BE2C (cell line): ENCODE results near the gene DIAPH3.

Experiments
- DNase-seq: peaks from one replicate; pipeline ENCODE4 v3.0.0-alpha.2; 2020
- H3K27me3 ChIP-seq: fragments of 250-450 bp; sonication (Bioruptor Pico); 2 replicates; pipeline ENCODE4 v1.5.1; 2020; ENCODE audit warnings: mild to moderate bottlenecking
- H3K36me3 ChIP-seq: fragments of 250-450 bp; sonication (Bioruptor Pico); 2 replicates; pipeline ENCODE4 v1.5.1; 2020; ENCODE audit warnings: mild to moderate bottlenecking
- H3K4me1 ChIP-seq: fragments of 250-450 bp; sonication (Bioruptor Pico); 2 replicates; pipeline ENCODE4 v1.5.1; 2020
- H3K4me3 ChIP-seq: 2 replicates; pipeline ENCODE4 v1.5.1; 2011; ENCODE audit warnings: low read depth, low read length
- H3K9me3 ChIP-seq: fragments of 250-450 bp; sonication (Bioruptor Pico); 2 replicates; pipeline ENCODE4 v1.5.1; 2020
- CTCF ChIP-seq: IDR thresholded peaks from 2 replicates; pipeline ENCODE4 v1.5.1; 2012; ENCODE audit warnings: mild to moderate bottlenecking, low read depth, low read length

Gene DIAPH3

GRCh38 chr13:59877933-59878332 lies 285.8 kb downstream of the DIAPH3 start:
- Histone ChIP-seq H3K27me3 (no peaks in the 10 kb centered on the region), H3K4me3 (no peak overlapping the region), H3K4me1 (no peaks in the 10 kb centered on the region; the same call in 1 of the 2 replicates), H3K36me3 (no peaks in the 10 kb centered on the region; the same call in 1 of the 2 replicates), H3K9me3 (no peaks in the 10 kb centered on the region)
- no peak for TF ChIP-seq CTCF
- DNase-seq, result no peak

- H3K9me3 ChIP-seq, result no peaks in the 10 kb centered on the region
- no peaks in the 10 kb centered on the region; the same call in 1 of the 2 replicates for H3K4me1 ChIP-seq
- H3K4me3 ChIP-seq, result no peak overlapping the region
- H3K36me3 ChIP-seq, result no peaks in the 10 kb centered on the region; the same call in 1 of the 2 replicates
- H3K27me3 ChIP-seq, result no peaks in the 10 kb centered on the region
- no peak for DNase-seq
- no peak for TF ChIP-seq CTCF
Observed at GRCh38 chr13:59874973-59875372, 288.8 kb downstream of the DIAPH3 start.

- no peaks in the 10 kb centered on the region; the same call in 1 of the 2 replicates for H3K4me1 ChIP-seq
- no peaks in the 10 kb centered on the region for H3K27me3 ChIP-seq
- TF ChIP-seq CTCF, result no peak
- no peak for DNase-seq
- H3K36me3 ChIP-seq, result no peaks in the 10 kb centered on the region; the same call in 1 of the 2 replicates
- no peak overlapping the region for H3K4me3 ChIP-seq
- H3K9me3 ChIP-seq, result no peaks in the 10 kb centered on the region
Observed at GRCh38 chr13:59873856-59874255, 289.9 kb downstream of the DIAPH3 start.

GRCh38 chr13:59873309-59873708 lies 290.4 kb downstream of the DIAPH3 start:
- DNase-seq, result no peak
- H3K36me3 ChIP-seq, result no peaks in the 10 kb centered on the region; the same call in 1 of the 2 replicates
- H3K27me3 ChIP-seq, result no peaks in the 10 kb centered on the region
- no peak for TF ChIP-seq CTCF
- H3K9me3 ChIP-seq, result no peaks in the 10 kb centered on the region
- no peaks in the 10 kb centered on the region; the same call in 1 of the 2 replicates for H3K4me1 ChIP-seq
- no peak overlapping the region for H3K4me3 ChIP-seq

- no peak for TF ChIP-seq CTCF
- no peaks in the 10 kb centered on the region for H3K4me1 ChIP-seq
- H3K4me3 ChIP-seq, result no peak overlapping the region
- H3K9me3 ChIP-seq, result no peaks in the 10 kb centered on the region
- H3K36me3 ChIP-seq, result no peaks in the 10 kb centered on the region
- DNase-seq, result no peak
- H3K27me3 ChIP-seq, result no peaks in the 10 kb centered on the region
Observed at GRCh38 chr13:59867867-59868266, 295.9 kb downstream of the DIAPH3 start.

- Histone ChIP-seq H3K4me3 (no peak overlapping the region), H3K36me3 (no peaks in the 10 kb centered on the region), H3K9me3 (no peaks in the 10 kb centered on the region), H3K4me1 (no peaks in the 10 kb centered on the region), H3K27me3 (no peaks in the 10 kb centered on the region)
- no peak for TF ChIP-seq CTCF
- no peak for DNase-seq
Observed at GRCh38 chr13:59865398-59865797, 298.3 kb downstream of the DIAPH3 start.
